H9 (cell line): ENCODE measurements around the gene ALG9. TPM values are rescaled to one million over a fixed set of nuclear protein-coding genes. Genes with fewer than 3 reads are reported as not detected.

ENCODE experiments used
- DNase-seq: peaks from one replicate; pipeline ENCODE4 v3.0.0-alpha.2; 2017
- H2AFZ ChIP-seq: one replicate; pipeline ENCODE4 v1.6.1; 2013; ENCODE audit warnings: mild to moderate bottlenecking, low read length, control low read depth, moderate library complexity
- H2AK5ac ChIP-seq: 2 replicates; pipeline ENCODE4 v1.6.1; 2013; ENCODE audit warnings: low read length, control low read depth, mixed read lengths; ENCODE audit not compliant: insufficient read length
- H2BK120ac ChIP-seq: one replicate; pipeline ENCODE4 v1.6.1; 2013; ENCODE audit warnings: low read depth, mild to moderate bottlenecking, low read length, control low read depth, inconsistent platforms; ENCODE audit not compliant: poor library complexity, severe bottlenecking
- H2BK12ac ChIP-seq: 2 replicates; pipeline ENCODE4 v1.6.1; 2013; ENCODE audit warnings: low read length, control low read depth, mixed read lengths, low read depth; ENCODE audit not compliant: insufficient read length
- H2BK15ac ChIP-seq: 2 replicates; pipeline ENCODE4 v1.6.1; 2013; ENCODE audit warnings: low read depth, low read length, control low read depth
- H2BK20ac ChIP-seq: one replicate; pipeline ENCODE4 v1.6.1; 2013; ENCODE audit warnings: low read depth, mild to moderate bottlenecking, low read length, control low read depth, inconsistent platforms; ENCODE audit not compliant: poor library complexity, severe bottlenecking
- H2BK5ac ChIP-seq: 2 replicates; pipeline ENCODE4 v1.6.1; 2013; ENCODE audit warnings: low read length, control low read depth, mixed read lengths; ENCODE audit not compliant: insufficient read length
- H3K14ac ChIP-seq: 2 replicates; pipeline ENCODE4 v1.6.1; 2013; ENCODE audit warnings: low read length, control low read depth; ENCODE audit not compliant: insufficient read depth
- H3K18ac ChIP-seq: 2 replicates; pipeline ENCODE4 v1.6.1; 2013; ENCODE audit warnings: low read depth, mild to moderate bottlenecking, mixed read lengths, low read length, control low read depth; ENCODE audit not compliant: insufficient read length
- H3K23ac ChIP-seq: 2 replicates; pipeline ENCODE4 v1.6.1; 2013; ENCODE audit warnings: low read length, control low read depth, mixed read lengths, low read depth; ENCODE audit not compliant: insufficient read length
- H3K23me2 ChIP-seq: 2 replicates; pipeline ENCODE4 v1.6.1; 2013; ENCODE audit warnings: low read depth, mild to moderate bottlenecking, mixed read lengths, low read length, control low read depth; ENCODE audit not compliant: insufficient read length, poor library complexity, severe bottlenecking
- H3K27ac ChIP-seq: 2 replicates; pipeline ENCODE4 v1.5.1; 2013; ENCODE audit warnings: low read length, control low read depth, mixed read lengths, low read depth; ENCODE audit not compliant: insufficient read length
- H3K27me3 ChIP-seq: 2 replicates; pipeline ENCODE4 v1.6.1; 2013; ENCODE audit warnings: low read length, control low read depth, inconsistent platforms; ENCODE audit not compliant: insufficient read depth
- H3K4ac ChIP-seq: 2 replicates; pipeline ENCODE4 v1.6.1; 2013; ENCODE audit warnings: low read depth, mild to moderate bottlenecking, control low read depth, inconsistent platforms, low read length, moderate library complexity
- H3K4me1 ChIP-seq: 2 replicates; pipeline ENCODE4 v1.6.1; 2013; ENCODE audit warnings: low read length, control low read depth, inconsistent platforms; ENCODE audit not compliant: insufficient read depth
- H3K4me2 ChIP-seq: 2 replicates; pipeline ENCODE4 v1.6.1; 2013; ENCODE audit warnings: low read length, control low read depth, mixed read lengths; ENCODE audit not compliant: insufficient read length, insufficient read depth
- H3K56ac ChIP-seq: 2 replicates; pipeline ENCODE4 v1.6.1; 2013; ENCODE audit warnings: low read depth, mild to moderate bottlenecking, mixed read lengths, low read length, control low read depth; ENCODE audit not compliant: insufficient read length
- H3K79me1 ChIP-seq: 2 replicates; pipeline ENCODE4 v1.6.1; 2013; ENCODE audit warnings: low read depth, mild to moderate bottlenecking, moderate library complexity, low read length, control low read depth, inconsistent platforms; ENCODE audit not compliant: insufficient read depth, poor library complexity, severe bottlenecking
- H3K79me2 ChIP-seq: 2 replicates; pipeline ENCODE4 v1.6.1; 2013; ENCODE audit warnings: low read length, control low read depth, inconsistent platforms; ENCODE audit not compliant: insufficient read depth
- H3K9ac ChIP-seq: 2 replicates; pipeline ENCODE4 v1.6.1; 2013; ENCODE audit warnings: low read length, control low read depth, mixed read lengths; ENCODE audit not compliant: insufficient read length; ENCODE audit errors: extremely low read depth
- H3K9me3 ChIP-seq: one replicate; pipeline ENCODE4 v1.6.1; 2013; ENCODE audit warnings: low read depth, low read length, inconsistent platforms; ENCODE audit not compliant: control insufficient read depth
- H3T11ph ChIP-seq: one replicate; pipeline ENCODE4 v1.6.1; 2013; ENCODE audit warnings: mild to moderate bottlenecking, low read length, control low read depth, inconsistent platforms
- H4K20me1 ChIP-seq: one replicate; pipeline ENCODE4 v1.6.1; 2013; ENCODE audit not compliant: control insufficient read depth, insufficient read length, insufficient read depth
- H4K5ac ChIP-seq: 2 replicates; pipeline ENCODE4 v1.6.1; 2013; ENCODE audit warnings: low read depth, mild to moderate bottlenecking, mixed read lengths, low read length, control low read depth; ENCODE audit not compliant: insufficient read length
- H4K8ac ChIP-seq: replicated peaks from 2 replicates; pipeline ENCODE4 v1.6.1; 2013; ENCODE audit warnings: low read length, control low read depth, mixed read lengths, low read depth; ENCODE audit not compliant: insufficient read length
- H4K91ac ChIP-seq: 2 replicates; pipeline ENCODE4 v1.6.1; 2013; ENCODE audit warnings: low read depth, mild to moderate bottlenecking, moderate library complexity, mixed read lengths, low read length, control low read depth; ENCODE audit not compliant: insufficient read length
- H3K27ac Mint-ChIP-seq, 3 experiments: 2 replicates in 2 of 3; 3 replicates in 1 of 3; pipeline ENCODE4 v1.8.0; 2020 to 2021; ENCODE audit warnings: mixed read lengths in 3 of 3, mild to moderate bottlenecking in 1 of 3, moderate library complexity in 1 of 3
- H3K27me3 Mint-ChIP-seq: 2 replicates; pipeline ENCODE4 v1.8.0; 2021; ENCODE audit warnings: low read depth, mild to moderate bottlenecking, moderate library complexity, mixed read lengths
- H3K36me3 Mint-ChIP-seq, 3 experiments: 2 replicates in 2 of 3; 3 replicates in 1 of 3; pipeline ENCODE4 v1.8.0; 2020 to 2021; ENCODE audit warnings: low read depth in 3 of 3, mixed read lengths in 3 of 3; ENCODE audit not compliant: insufficient read depth in 1 of 3
- H3K4me1 Mint-ChIP-seq, 2 experiments: 2 replicates each; pipeline ENCODE4 v1.8.0; 2020; ENCODE audit warnings: mixed read lengths in 2 of 2
- H3K4me3 Mint-ChIP-seq, 2 experiments: 2 replicates in 1 of 2; 3 replicates in 1 of 2; pipeline ENCODE4 v1.8.0; 2020 to 2021; ENCODE audit warnings: mild to moderate bottlenecking in 2 of 2, mixed read lengths in 2 of 2, moderate library complexity in 1 of 2
- H3K9me3 Mint-ChIP-seq, 2 experiments: 2 replicates in 1 of 2; 3 replicates in 1 of 2; pipeline ENCODE4 v1.8.0; 2020; ENCODE audit warnings: mild to moderate bottlenecking in 2 of 2, mixed read lengths in 2 of 2, moderate library complexity in 1 of 2
- CTCF ChIP-seq: fragments of 200-600 bp; sonication (generic); conservative IDR thresholded peaks from 3 replicates; pipeline ENCODE4 v1.8.0; 2021; ENCODE audit warnings: antibody characterized with exemption, mild to moderate bottlenecking
- WGBS: extraction: QIAGEN DNeasy Blood & Tissue Kit; methylation state at CpG from one replicate; pipeline ENCODE4 v1.1.7; 2013; ENCODE audit warnings: missing lambda C conversion rate, low lambda C conversion rate, mixed read lengths; ENCODE audit not compliant: insufficient read length; ENCODE audit errors: extremely low coverage; 5-methylcytosine and 5-hydroxymethylcytosine counted together
- total RNA-seq: library from RNA; stranded (reverse); gene quantifications from 2 replicates; pipeline ENCODE4 v1.2.1, GENCODE V29; 2021

The ALG9 gene
- total RNA-seq, 1 experiment from 2014 or later, result 26.0 TPM

DNA sequence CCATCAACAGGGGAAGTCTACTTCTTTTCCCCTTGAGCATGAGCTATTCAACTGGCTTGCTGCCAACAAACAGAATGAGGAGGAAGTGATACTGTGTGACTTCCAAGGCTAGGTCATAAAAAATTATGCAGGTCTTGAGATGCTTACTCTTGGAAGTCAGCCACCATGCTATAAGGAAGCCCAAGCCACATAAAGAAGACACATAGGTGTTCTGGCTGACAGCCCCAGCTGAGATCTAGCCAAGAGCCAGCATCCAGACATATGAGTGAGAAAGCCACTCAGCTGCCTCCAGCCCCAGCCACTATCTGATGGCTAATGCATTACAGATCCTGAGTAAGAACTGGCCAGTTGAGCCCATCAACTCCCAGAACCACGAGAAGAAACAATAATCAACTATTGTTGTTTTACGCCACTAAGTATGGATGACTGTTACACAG is 74.2 kb downstream of the ALG9 start:
- H4K91ac ChIP-seq, result no peak overlapping the region
- peaks cover 0 to 8% of the 10 kb centered on the region in 2 experiments; a peak in 1 of 4 replicates for H3K4me1 Mint-ChIP-seq

More for the DNA sequence above, 74.2 kb downstream of the ALG9 start:
- Mint-ChIP-seq H3K36me3 (no peaks in the 10 kb centered on the region; a peak in 1 of 7 replicates), H3K27me3 (no peaks in the 10 kb centered on the region), H3K4me3 (no peak overlapping the region), H3K27ac (no peak overlapping the region), H3K9me3 (no peaks in the 10 kb centered on the region)
- Histone ChIP-seq H3K4me2 (no peak overlapping the region), H3K79me1 (no peaks in the 10 kb centered on the region), H3T11ph (no peak overlapping the region), H2BK120ac (no peak overlapping the region), H3K23ac (no peak overlapping the region), H2AFZ (no peak overlapping the region), H3K27ac (no peak overlapping the region), H3K18ac (no peak overlapping the region), H3K27me3 (no peaks in the 10 kb centered on the region), H3K79me2 (no peaks in the 10 kb centered on the region), H2BK15ac (no peak overlapping the region), H3K4me1 (no peaks in the 10 kb centered on the region), H3K14ac (no peak overlapping the region), H2AK5ac (no peak overlapping the region), H4K20me1 (no peaks in the 10 kb centered on the region), H2BK12ac (no peak overlapping the region), H3K9ac (no peak overlapping the region), H3K23me2 (no peaks in the 10 kb centered on the region), H3K4ac (no peak overlapping the region), H4K8ac (no peak overlapping the region), H4K5ac (no peak overlapping the region), H3K56ac (no peak overlapping the region), H2BK5ac (no peak overlapping the region), H2BK20ac (no peak overlapping the region), H3K9me3 (no peaks in the 10 kb centered on the region)
- no peak for TF ChIP-seq CTCF
- DNase-seq, result no peak
- WGBS, result no CpG with 5 or more reads among the region's 2 CpGs
